NCI-H1436 (cell line): ENCODE data around the gene DGKB.
"Not testable (repeated sequence)": the region's sequence is repeated elsewhere in the genome, so short reads cannot be mapped to it uniquely, and the experiment has no call there.

Source experiments
- DNase-seq: peaks from one replicate; lab custom pipeline; 2025; lab: John Stamatoyannopoulos, UW

DGKB gene

GRCh38 chr7:14292737-14293136 lies 609.8 kb downstream of the DGKB start:
- DNase-seq: no peak

DNA sequence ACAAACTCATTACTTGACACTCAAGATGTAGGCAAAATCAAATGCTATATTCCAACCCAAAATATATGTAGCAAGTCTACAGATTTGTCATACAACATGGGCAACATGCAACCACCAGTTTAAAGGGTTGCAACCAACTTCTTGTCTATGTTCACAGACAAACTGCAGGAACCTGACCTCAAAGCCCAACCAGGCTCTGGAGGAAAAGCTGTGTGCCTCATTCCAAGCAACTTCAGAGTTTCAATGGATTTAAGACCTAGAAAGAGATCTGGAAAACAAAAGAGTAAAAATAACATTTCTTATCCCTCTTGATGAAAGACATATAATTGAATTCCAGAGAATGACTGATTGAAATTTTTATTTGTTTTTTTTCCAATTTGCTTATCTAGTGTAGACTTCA lies 612.6 kb downstream of the DGKB start:
- DNase-seq: no peak

DNA sequence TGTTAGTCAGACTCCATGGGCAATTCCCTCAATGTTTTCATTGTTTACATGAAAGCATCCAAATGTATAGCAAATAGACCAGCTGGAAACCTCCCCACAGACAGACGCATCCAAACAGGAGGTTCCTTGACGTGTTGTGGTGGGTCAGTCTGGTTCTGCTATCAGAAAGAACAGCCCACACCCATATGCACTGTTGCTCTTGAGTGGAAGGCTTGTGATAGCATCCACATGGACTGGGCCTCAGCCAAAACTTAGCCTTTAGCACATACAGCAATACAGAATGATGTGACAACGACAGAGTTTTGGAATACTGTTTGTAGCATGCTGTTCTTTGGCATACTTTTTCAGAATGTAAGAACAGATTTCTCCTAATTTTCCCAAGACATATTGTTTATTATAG lies 613.9 kb downstream of the DGKB start:
- no peak for DNase-seq

DNA sequence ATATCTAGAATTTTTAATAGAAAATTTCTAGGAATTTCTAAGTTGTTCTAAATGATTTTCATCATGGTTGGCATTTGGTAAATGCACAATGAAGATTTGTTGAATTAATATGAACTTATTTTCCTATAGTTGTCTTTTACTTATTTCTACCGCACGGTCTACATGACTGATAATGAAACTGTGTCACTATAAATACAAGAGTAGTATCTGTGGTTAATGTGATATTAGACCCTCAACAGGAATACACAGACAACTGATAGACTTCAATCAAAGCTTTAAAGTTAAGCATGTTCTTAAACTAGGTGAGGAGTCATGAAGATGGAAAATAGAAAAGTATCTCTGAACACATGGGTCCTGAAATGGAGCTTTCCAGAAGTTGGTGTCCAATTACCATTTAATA lies 615.2 kb downstream of the DGKB start:
- DNase-seq: no peak

- no peak for DNase-seq
Observed at GRCh38 chr7:14286036-14286435, 616.5 kb downstream of the DGKB start.

DNA sequence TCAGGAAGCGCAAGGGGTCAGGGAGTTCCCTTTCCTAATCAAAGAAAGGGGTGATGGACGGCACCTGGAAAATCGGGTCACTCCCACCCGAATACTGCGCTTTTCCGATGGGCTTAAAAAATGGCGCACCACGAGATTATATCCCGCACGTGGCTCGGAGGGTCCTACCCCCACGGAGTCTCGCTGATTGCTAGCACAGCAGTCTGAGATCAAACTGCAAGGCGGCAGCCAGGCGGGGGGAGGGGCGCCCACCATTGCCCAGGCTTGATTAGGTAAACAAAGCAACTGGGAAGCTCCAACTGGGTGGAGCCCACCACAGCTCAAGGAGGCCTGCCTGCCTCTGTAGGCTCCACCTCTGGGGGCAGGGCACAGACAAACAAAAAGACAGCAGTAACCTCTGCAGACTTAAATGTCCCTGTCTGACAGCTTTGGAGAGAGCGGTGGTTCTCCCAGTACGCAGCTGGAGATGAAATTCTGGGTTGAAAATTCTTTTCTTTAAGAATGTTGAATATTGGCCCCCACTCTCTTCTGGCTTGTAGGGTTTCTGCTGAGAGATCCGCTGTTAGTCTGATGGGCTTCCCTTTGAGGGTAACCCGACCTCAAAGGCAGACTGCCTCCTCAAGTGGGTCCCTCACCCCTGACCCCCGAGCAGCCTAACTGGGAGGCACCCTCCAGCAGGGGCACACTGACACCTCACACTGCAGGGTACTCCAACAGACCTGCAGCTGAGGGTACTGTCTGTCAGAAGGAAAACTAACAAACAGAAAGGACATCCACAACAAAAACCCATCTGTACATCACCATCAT lies 623.3 kb downstream of the DGKB start:
- DNase-seq: not testable (repeated sequence)

GRCh38 chr7:14275356-14275755 lies 627.2 kb downstream of the DGKB start:
- no peak for DNase-seq

GRCh38 chr7:14271441-14271840 lies 631.1 kb downstream of the DGKB start:
- DNase-seq: peak; percentile 13

- DNase-seq: no peak
Observed at GRCh38 chr7:14270099-14270498, 632.5 kb downstream of the DGKB start.

- DNase-seq: no peak
Observed at GRCh38 chr7:14260011-14260410, 642.5 kb downstream of the DGKB start.

- no peak for DNase-seq
Observed at GRCh38 chr7:14258861-14259260, 643.7 kb downstream of the DGKB start.

- no peak for DNase-seq
Observed at GRCh38 chr7:14258441-14258840, 644.1 kb downstream of the DGKB start.

DNA sequence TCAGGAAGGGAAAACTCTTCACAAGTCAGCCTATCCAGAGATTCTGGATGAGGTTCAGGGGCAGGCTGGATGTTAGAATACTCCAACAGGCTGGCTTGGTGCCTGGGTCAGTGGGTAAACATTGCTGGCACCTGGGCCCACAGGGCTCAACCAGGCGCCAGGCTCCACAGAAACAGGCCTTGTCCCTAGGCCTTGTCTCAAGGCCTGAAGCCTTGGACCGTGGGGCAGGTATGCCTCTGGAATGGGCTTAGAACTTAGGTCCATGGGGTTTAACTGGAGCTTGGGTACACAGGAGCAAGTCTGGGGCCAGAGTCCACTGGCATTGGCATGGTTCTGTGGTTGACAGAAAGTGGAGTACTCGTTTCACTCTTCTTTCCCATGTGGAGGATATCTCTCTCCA lies 650.1 kb downstream of the DGKB start:
- no peak for DNase-seq

DNA sequence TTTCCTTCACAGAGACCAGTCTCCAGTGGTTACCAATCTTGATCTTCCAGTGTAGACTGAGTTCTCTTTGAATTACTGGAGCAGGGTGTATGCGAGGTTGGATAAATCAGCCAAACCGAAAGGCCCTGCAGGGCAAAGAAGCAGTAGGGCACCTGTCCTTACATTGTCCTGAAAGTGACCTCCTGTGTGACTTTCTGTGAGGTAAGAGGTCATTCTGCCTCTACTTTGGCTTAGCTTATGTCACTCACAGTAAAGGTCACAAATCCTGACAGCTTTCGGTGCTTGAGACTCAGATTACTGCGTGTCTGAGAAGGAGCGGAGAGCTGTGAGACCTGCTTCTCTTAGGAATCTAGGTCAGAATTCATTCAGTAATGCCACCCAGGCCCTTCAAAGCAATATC lies 660.4 kb downstream of the DGKB start:
- no peak for DNase-seq

- DNase-seq: no peak
Observed at GRCh38 chr7:14236834-14237233, 665.7 kb downstream of the DGKB start.

DNA sequence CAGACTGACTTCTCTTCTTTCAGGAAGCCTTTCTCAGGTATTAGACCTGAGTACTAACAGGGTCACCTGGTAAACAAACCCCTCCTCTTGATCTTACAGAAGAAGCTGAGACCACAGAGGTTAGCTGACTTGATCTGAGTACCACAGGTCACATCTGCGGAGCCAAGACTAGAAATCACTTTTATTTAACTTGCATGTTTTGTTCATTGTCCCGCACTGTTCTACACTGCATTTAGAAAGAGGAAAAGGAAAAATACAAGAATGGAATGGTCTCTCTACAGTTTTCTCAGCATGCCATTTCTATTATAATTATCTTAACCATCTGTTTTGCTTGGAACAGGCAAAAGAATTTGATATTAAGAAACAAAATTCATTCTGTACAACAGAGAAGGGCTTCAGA lies 667.5 kb downstream of the DGKB start:
- DNase-seq: no peak

- DNase-seq: peak; percentile 72
Observed at GRCh38 chr7:14233868-14234369, 668.6 kb downstream of the DGKB start.

- DNase-seq: no peak
Observed at GRCh38 chr7:14233076-14233867, 669.3 kb downstream of the DGKB start.

DNA sequence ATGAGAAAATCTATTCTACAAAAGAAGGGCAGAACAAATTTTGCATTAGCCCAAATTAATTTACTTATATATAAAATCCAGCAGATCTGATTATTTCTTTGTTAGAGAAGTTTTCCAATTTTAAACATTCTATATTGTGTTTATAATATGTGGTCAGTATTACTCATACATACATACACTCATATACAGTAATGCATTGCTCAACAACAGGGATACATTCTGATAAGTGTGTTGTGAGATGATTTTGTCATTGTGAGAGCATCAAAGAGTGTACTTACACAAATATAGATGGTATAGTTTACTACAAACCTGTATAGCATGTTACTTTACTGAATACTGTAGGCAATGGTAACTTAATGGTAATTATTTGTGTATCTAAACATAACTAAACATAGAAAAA lies 673.5 kb downstream of the DGKB start:
- DNase-seq: no peak

- DNase-seq: no peak
Observed at GRCh38 chr7:14228341-14228740, 674.2 kb downstream of the DGKB start.

- DNase-seq: no peak
Observed at GRCh38 chr7:14226126-14226525, 676.4 kb downstream of the DGKB start.

- no peak for DNase-seq
Observed at GRCh38 chr7:14219125-14219524, 683.4 kb downstream of the DGKB start.

GRCh38 chr7:14218338-14218737 lies 684.2 kb downstream of the DGKB start:
- DNase-seq: no peak
